ENCODE results near the gene SLC12A4. TPM values are rescaled to one million over a fixed set of nuclear protein-coding genes. Genes with fewer than 3 reads are reported as not detected.

Gene SLC12A4
- total and polyA plus RNA-seq, 2 experiments from 2014 or later, result 19.9 to 53.0 TPM

- H3K36me3 ChIP-seq (ENCODE audit: insufficient read depth), result peaks cover 3% of the 10 kb centered on the region; the same call in 1 of the 2 replicates
- Mint-ChIP-seq H3K4me1 (peaks cover 4% of the 10 kb centered on the region; the same call in 2 of the 3 replicates), H3K4me3 (no peak overlapping the region), H3K9me3 (no peaks in the 10 kb centered on the region), H3K27me3 (ENCODE audit: insufficient read depth, low read depth, poor library complexity) (peaks cover 8% of the 10 kb centered on the region), H3K36me3 (ENCODE audit: low read depth) (peaks cover 24% of the 10 kb centered on the region; the same call in 2 of the 3 replicates), H3K27ac (no peak overlapping the region)
- peaks cover 14% of the 10 kb centered on the region for H4K20me1 ChIP-seq (replicated peaks; ENCODE audit: insufficient read depth)
- H2AFZ ChIP-seq, result no peak overlapping the region
- H3K9me2 ChIP-seq (ENCODE audit: insufficient read depth), result no peaks in the 10 kb centered on the region
- H3K4me2 ChIP-seq, result no peak overlapping the region
- TF ChIP-seq EZH2 (IDR thresholded peaks at IDR 0.05; ENCODE audit: low read depth, unreplicated experiment) (no peak), CTCF (conservative IDR thresholded peaks at IDR 0.05; ENCODE audit: low read depth in 2 of 2) (0 out of 4 replicates have a peak, but pooled peaks of 1 of the 2 experiments have one; percentile 21)
- DNase-seq (ENCODE audit: low spot score), result peak; percentile 53
- H3K4me3 ChIP-seq, result no peak overlapping the region
- H3K79me2 ChIP-seq (replicated peaks; ENCODE audit: insufficient read depth), result no peaks in the 10 kb centered on the region
- no peaks in the 10 kb centered on the region for H3K4me1 ChIP-seq (ENCODE audit: insufficient read depth)
- no peak overlapping the region for H3K27ac ChIP-seq (ENCODE audit: low read depth)
- peaks cover 14% of the 10 kb centered on the region for H3F3A ChIP-seq (replicated peaks; ENCODE audit: low read depth)
- H3K27me3 ChIP-seq (ENCODE audit: insufficient read depth), result no peaks in the 10 kb centered on the region
- ATAC-seq, result peak; percentile 38
These were observed 25.8 kb downstream of the SLC12A4 start for GRCh38 chr16:67942510-67943255.

DNA sequence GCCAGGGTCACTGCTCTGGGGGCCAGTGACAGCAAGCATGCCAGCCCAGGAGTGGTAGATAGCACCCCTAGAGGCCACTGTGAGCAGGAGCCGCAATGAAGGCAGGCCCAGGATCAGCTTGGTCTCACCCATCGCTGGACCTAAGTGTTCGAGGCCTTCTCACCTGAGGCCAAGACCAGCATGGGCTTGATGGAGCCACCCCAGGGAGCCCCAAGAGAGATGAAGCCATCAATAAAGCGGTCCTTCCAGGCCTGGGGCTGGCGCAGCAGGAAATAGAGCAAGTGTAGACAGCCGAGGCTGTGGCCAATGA lies 26.3 kb downstream of the SLC12A4 start:
- Mint-ChIP-seq H3K36me3 (ENCODE audit: low read depth) (peaks cover 26% of the 10 kb centered on the region; the same call in 2 of the 3 replicates), H3K4me1 (peaks cover 7% of the 10 kb centered on the region), H3K4me3 (no peak overlapping the region), H3K27me3 (ENCODE audit: insufficient read depth, low read depth, poor library complexity) (peaks cover 11% of the 10 kb centered on the region), H3K27ac (no peak overlapping the region), H3K9me3 (no peaks in the 10 kb centered on the region)
- no peak overlapping the region for H2AFZ ChIP-seq
- H3K4me1 ChIP-seq (ENCODE audit: insufficient read depth), result no peaks in the 10 kb centered on the region
- peak; percentile 87 for ATAC-seq
- no peak overlapping the region for H3K27ac ChIP-seq (ENCODE audit: low read depth)
- H3K36me3 ChIP-seq (ENCODE audit: insufficient read depth), result peaks cover 3% of the 10 kb centered on the region; the same call in 1 of the 2 replicates
- no peak overlapping the region for H3K4me2 ChIP-seq
- H3K27me3 ChIP-seq (ENCODE audit: insufficient read depth), result no peaks in the 10 kb centered on the region
- no peak overlapping the region for H3K4me3 ChIP-seq
- TF ChIP-seq EZH2 (IDR thresholded peaks at IDR 0.05; ENCODE audit: low read depth, unreplicated experiment) (no peak), JUNB (IDR thresholded peaks at IDR 0.05; ENCODE audit: unreplicated experiment) (no peak), CREB1 (CRISPR knock-in tag; IDR thresholded peaks at IDR 0.05; ENCODE audit: low read depth) (0 out of 2 replicates have a peak, but pooled peaks have one; percentile 15), CTCF (conservative IDR thresholded peaks at IDR 0.05; ENCODE audit: low read depth in 2 of 2) (peak; percentile 76 to 90)
- DNase-seq (ENCODE audit: low spot score), result peak; percentile 86
- no peaks in the 10 kb centered on the region; the same call in 1 of the 2 replicates for H3K79me2 ChIP-seq (replicated peaks; ENCODE audit: insufficient read depth)
- H4K20me1 ChIP-seq (replicated peaks; ENCODE audit: insufficient read depth), result peaks cover 14% of the 10 kb centered on the region
- no peaks in the 10 kb centered on the region for H3K9me2 ChIP-seq (ENCODE audit: insufficient read depth)
- peaks cover 14% of the 10 kb centered on the region for H3F3A ChIP-seq (replicated peaks; ENCODE audit: low read depth)
